K562 (cell line): Measurements from ENCODE around the gene PLPP1. TPM values are rescaled to one million over a fixed set of nuclear protein-coding genes. Genes with fewer than 3 reads are reported as not detected.

Experiments
- ATAC-seq: fragments of 200-7000 bp; cut with Tn5 transposase; 3 replicates; pipeline ENCODE4 v1.9.1; 2020; ENCODE audit warnings: moderate library complexity
- Bru-seq: library from RNA; stranded (reverse); fragments of 400-500 nt; gene quantifications from one replicate; lab custom pipeline; 2021; lab: Mats Ljungman, UMichigan
- BruChase-seq, 2 experiments: library from RNA; stranded (reverse); fragments of 400-500 nt; gene quantifications; one replicate each; lab custom pipeline; 2021; lab: Mats Ljungman, UMichigan
- BruUV-seq: library from RNA; stranded (reverse); fragments of 400-500 nt; replicated peaks from 2 replicates; lab custom pipeline; 2021; lab: Mats Ljungman, UMichigan
- CTCF ChIA-PET: fragments of 300-600 bp; formaldehyde crosslinking; extraction: SDS; loops from one replicate; lab custom pipeline; 2021; ENCODE audit warnings: low intra/inter-chr PET ratio; lab: Yijun Ruan, JAX
- POLR2A ChIA-PET: fragments of 300-600, 350-650 bp; sonication (Branson Sonifier 250); formaldehyde crosslinking; extraction: SDS; loops from one replicate; lab custom pipeline; 2021; ENCODE audit warnings: antibody characterized with exemption, inconsistent platforms; lab: Yijun Ruan, JAX
- DNase-seq, 4 experiments: peaks; one replicate each; pipeline versions ENCODE4 v3.0.0 to v3.0.0-alpha.2; 2011 to 2018; ENCODE audit warnings: low spot score in 3 of 4, mixed read lengths in 3 of 4; ENCODE audit errors: extremely low read depth in 1 of 4
- FAIRE-seq: peaks from 2 replicates; lab custom pipeline; 2011; peaks lifted over from hg19 to GRCh38; lab: Jason Lieb, UNC
- H2AFZ ChIP-seq: 2 replicates; pipeline ENCODE4 v1.6.0; 2011; ENCODE audit warnings: low read depth, low read length, control low read depth, inconsistent platforms
- H3K27ac ChIP-seq: fragments of 200-600 bp; 3 replicates; pipeline ENCODE4 v1.8.0; 2011; ENCODE audit warnings: low read depth, mild to moderate bottlenecking, control low read depth, inconsistent platforms, low read length, moderate library complexity, mixed read lengths; ENCODE audit errors: extremely low read depth
- H3K27me3 ChIP-seq, 2 experiments: fragments of 300-600 bp in 1 of 2; 2 replicates in 1 of 2; 3 replicates in 1 of 2; pipeline versions ENCODE4 v1.6.0 to v1.8.0; 2011; ENCODE audit warnings: inconsistent platforms in 2 of 2, low read length in 2 of 2, mild to moderate bottlenecking in 1 of 2, mixed read lengths in 1 of 2, moderate library complexity in 1 of 2; ENCODE audit not compliant: control insufficient read depth in 2 of 2, insufficient read depth in 2 of 2
- H3K36me3 ChIP-seq: fragments of 300-600 bp; 3 replicates; pipeline ENCODE4 v1.8.0; 2011; ENCODE audit warnings: mild to moderate bottlenecking, low read length, inconsistent platforms; ENCODE audit not compliant: control insufficient read depth, insufficient read depth
- H3K4me1 ChIP-seq, 2 experiments: fragments of 200-600 bp in 1 of 2; replicated peaks in 1 of 2; 2 replicates in 1 of 2; 3 replicates in 1 of 2; pipeline versions ENCODE4 v1.5.1 to v1.8.0; 2011; ENCODE audit warnings: inconsistent platforms in 2 of 2, low read length in 2 of 2, mild to moderate bottlenecking in 1 of 2, mixed read lengths in 1 of 2, moderate library complexity in 1 of 2; ENCODE audit not compliant: control insufficient read depth in 2 of 2, insufficient read depth in 2 of 2
- H3K4me2 ChIP-seq: 2 replicates; pipeline ENCODE4 v1.6.1; 2011; ENCODE audit warnings: low read length, control low read depth, inconsistent platforms, mixed read lengths; ENCODE audit not compliant: insufficient read depth
- H3K4me3 ChIP-seq: fragments of 200-600 bp; sonication (generic), shearing (Covaris generic); 2 replicates; pipeline ENCODE4 v1.5.1; 2016; ENCODE audit warnings: control low read depth, inconsistent platforms
- H3K79me2 ChIP-seq: fragments of 200-600 bp; 3 replicates; pipeline ENCODE4 v1.8.0; 2011; ENCODE audit warnings: low read length, inconsistent platforms; ENCODE audit not compliant: control insufficient read depth, insufficient read depth
- H3K9ac ChIP-seq, 2 experiments: 2 replicates each; pipeline versions ENCODE4 v1.6.0 to v1.6.1; 2011; ENCODE audit warnings: low read depth in 2 of 2, low read length in 2 of 2, control low read depth in 1 of 2, inconsistent platforms in 1 of 2, mild to moderate bottlenecking in 1 of 2, mixed read lengths in 1 of 2; ENCODE audit not compliant: insufficient read depth in 1 of 2
- H3K9me1 ChIP-seq: one replicate; pipeline ENCODE4 v1.6.0; 2011; ENCODE audit warnings: inconsistent platforms, mild to moderate bottlenecking, low read length, moderate library complexity; ENCODE audit not compliant: control insufficient read depth, insufficient read depth
- H3K9me3 ChIP-seq: replicated peaks from 2 replicates; pipeline ENCODE4 v1.5.1; 2011; ENCODE audit warnings: low read depth, low read length, inconsistent platforms; ENCODE audit not compliant: control insufficient read depth, insufficient read depth
- H4K20me1 ChIP-seq: replicated peaks from 2 replicates; pipeline ENCODE4 v1.6.1; 2011; ENCODE audit warnings: low read length, inconsistent platforms, mixed read lengths; ENCODE audit not compliant: control insufficient read depth, insufficient read depth
- ARID1B ChIP-seq: fragments of 450-650 bp; IDR thresholded peaks from 2 replicates; pipeline ENCODE4 v1.6.1; 2016; ENCODE audit warnings: antibody characterized with exemption, mild to moderate bottlenecking, inconsistent platforms
- ATF4 ChIP-seq: fragments of 450-650 bp; formaldehyde crosslinking; IDR thresholded peaks from 2 replicates; pipeline ENCODE4 v1.4.0; 2022; ENCODE audit warnings: mild to moderate bottlenecking, moderate library complexity
- CREB5 ChIP-seq: fragments of 250-450 bp; sonication (Bioruptor Pico); IDR thresholded peaks from 2 replicates; pipeline ENCODE4 v1.5.0; 2020; ENCODE audit warnings: mild to moderate bottlenecking
- ETV5 ChIP-seq: sonication (generic); formaldehyde crosslinking; IDR thresholded peaks from 2 replicates; pipeline ENCODE4 v1.4.0; 2020; ENCODE audit warnings: low read depth, mild to moderate bottlenecking, missing genetic modification reagents
- FUS ChIP-seq: fragments of 200-400 bp; formaldehyde crosslinking; optimal IDR thresholded peaks from 2 replicates; pipeline ENCODE3; 2017; ENCODE audit warnings: low read depth, low read length
- HDAC3 ChIP-seq: fragments of 450-650 bp; IDR thresholded peaks from 2 replicates; pipeline ENCODE4 v1.6.1; 2018; ENCODE audit warnings: borderline replicate concordance, mild to moderate bottlenecking, moderate library complexity; ENCODE audit not compliant: partially characterized antibody
- KAT7 ChIP-seq: sonication (generic); formaldehyde crosslinking; IDR thresholded peaks from 2 replicates; pipeline ENCODE4 v1.8.0; 2022; ENCODE audit warnings: missing genetic modification reagents, mild to moderate bottlenecking, borderline replicate concordance
- KLF13 ChIP-seq: fragments of 450-650 bp; IDR thresholded peaks from 2 replicates; pipeline ENCODE4 v1.6.1; 2016; ENCODE audit warnings: missing genetic modification characterization, low read depth, mild to moderate bottlenecking, missing compliant biosample characterization, moderate library complexity, borderline replicate concordance
- MYC ChIP-seq, 2 experiments: fragments of 250-450 bp in 1 of 2; sonication (Bioruptor Pico) in 1 of 2; IDR thresholded peaks; 2 replicates each; pipeline versions ENCODE4 v1.5.1 to v1.6.1; 2012 to 2021; ENCODE audit warnings: low read depth in 2 of 2, borderline replicate concordance in 1 of 2, improper control_type of control experiment in 1 of 2, low read length in 1 of 2, mild to moderate bottlenecking in 1 of 2, moderate library complexity in 1 of 2
- PHTF2 ChIP-seq: fragments of 250-450 bp; sonication (Bioruptor Pico); IDR thresholded peaks from 2 replicates; pipeline ENCODE4 v1.5.0; 2021; ENCODE audit warnings: mild to moderate bottlenecking
- RHOXF2B ChIP-seq: fragments of 250-450 bp; sonication (Bioruptor Pico); conservative IDR thresholded peaks from 2 replicates; pipeline ENCODE4 v1.5.1; 2021
- TAF15 ChIP-seq: fragments of 200-400 bp; formaldehyde crosslinking; IDR thresholded peaks from 2 replicates; pipeline ENCODE4 v1.6.1; 2017; ENCODE audit warnings: mild to moderate bottlenecking, low read depth, low read length, moderate library complexity
- TFAP4 ChIP-seq: sonication (generic); formaldehyde crosslinking; IDR thresholded peaks from 2 replicates; pipeline ENCODE4 v1.8.0; 2022; ENCODE audit warnings: missing genetic modification reagents, mild to moderate bottlenecking, moderate library complexity, borderline replicate concordance
- WGBS: fragments of 100-300 bp; shearing (Covaris generic); methylation state at CpG from one replicate; pipeline ENCODE4 v1.1.6; 2016; ENCODE audit warnings: low coverage, mixed read lengths; ENCODE audit not compliant: insufficient coverage; ENCODE audit errors: missing lambda C conversion rate; 5-methylcytosine and 5-hydroxymethylcytosine counted together
- in situ Hi-C: fragments of 300-500 bp; cut with MboI; formaldehyde crosslinking; loops from 4 replicates; pipeline ENCODE4 v1.15.0; 2018; ENCODE audit warnings: inconsistent platforms, mixed read lengths
- intact Hi-C: fragments of 100-400 bp; cut with micrococcal nuclease; formaldehyde crosslinking; loops from 2 replicates; pipeline ENCODE4 v1.14.2; 2022
- long read RNA-seq, 3 experiments: library from polyadenylated mRNA in 2 of 3; library from RNA in 1 of 3; unstranded in 2 of 3; stranded (forward) in 1 of 3; transcript quantifications; one replicate each; pipeline ENCODE4 v2.0.0, GENCODE V29; 2019 to 2022
- polyA minus RNA-seq, 3 experiments: library from RNA; depleted of rRNA, polyadenylated mRNA; stranded (reverse); fragments of >200 nt; gene quantifications; 2 replicates each; pipeline ENCODE4 v1.2.3, GENCODE V29; 2011
- polyA plus RNA-seq, 8 experiments: library from polyadenylated mRNA; depleted of rRNA in 4 of 8; stranded (reverse) in 5 of 8; unstranded in 3 of 8; fragments of >200 nt; fragmentation: Nextera tagmentation in 2 of 8; fragmentation: Illumina TruSeq in 1 of 8; extraction: Ambion mirVana in 2 of 8; extraction: Trizol in 1 of 8; gene quantifications; 2 replicates each; pipeline versions ENCODE4 v1.2.1 to v1.2.3, GENCODE V29; 2011 to 2014; ENCODE audit warnings: inconsistent platforms in 1 of 8, missing spikeins in 1 of 8
- total RNA-seq, 7 experiments: library from RNA; depleted of rRNA in 6 of 7; stranded (reverse); fragments of >200 nt in 6 of 7; fragmentation: Illumina TruSeq in 2 of 7; extraction: Trizol in 2 of 7; gene quantifications; 2 replicates each; pipeline versions ENCODE4 v1.2.1 to v1.2.3, GENCODE V29; 2011 to 2021; ENCODE audit warnings: low replicate concordance in 1 of 7

The PLPP1 gene
- total RNA-seq (2011; cell fraction: chromatin; rRNA removed; ENCODE audit: low replicate concordance) = not detected in 2 replicates
- total RNA-seq (2011; cell fraction: nucleolus; rRNA removed) = not detected in 2 replicates
- total RNA-seq (2011; cell fraction: nucleoplasm; rRNA removed) = not detected in 2 replicates
- not detected in 2 replicates for total RNA-seq (2014; rRNA removed)
- not detected in 2 replicates for total RNA-seq (2014; rRNA removed; fragmentation: Illumina TruSeq; extraction: Trizol)
- not detected in 2 replicates for total RNA-seq (2015; rRNA removed; fragmentation: Illumina TruSeq; extraction: Trizol)
- total RNA-seq (2021) = 0.18 and 0.24 TPM in 2 replicates
- polyA plus RNA-seq (2011; rRNA removed) = not detected in 2 replicates
- polyA plus RNA-seq (2011; cell fraction: cytosol; rRNA removed) = not detected in 2 replicates
- polyA plus RNA-seq (2011; cell fraction: nucleus; rRNA removed) = not detected in 2 replicates
- 0.12 TPM in 1 of 2 replicates, not detected in the other for polyA plus RNA-seq (2012)
- not detected in 2 replicates for polyA plus RNA-seq (2014; fragmentation: Illumina TruSeq; extraction: Trizol)
- under 1 TPM; 0.04 TPM for polyA plus RNA-seq (2014; fragmentation: Nextera tagmentation; extraction: Ambion mirVana)
- not detected in 2 replicates for polyA plus RNA-seq (2014; rRNA removed)
- not detected in 2 replicates for polyA minus RNA-seq (2011; rRNA and poly(A)+ RNA removed)
- polyA minus RNA-seq (2011; cell fraction: cytosol; rRNA and poly(A)+ RNA removed) = not detected in 2 replicates
- not detected in 2 replicates for polyA minus RNA-seq (2011; cell fraction: nucleus; rRNA and poly(A)+ RNA removed)
- percentile 17 among the genes with signal in this experiment for Bru-seq, nascent RNA
- percentile 18 among the genes with signal in this experiment for BruChase-seq, experiment 1, labeled RNA remaining after a 2-hour chase
- percentile 18 among the genes with signal in this experiment for BruChase-seq, experiment 2, labeled RNA remaining after a 6-hour chase
- long read RNA-seq, experiment 1, partial matches to known transcripts = 0 of 1 reads
- long read RNA-seq, experiment 1, other reads (novel, unspliced or antisense) = 1 of 1 reads
- long read RNA-seq, experiment 2 = 0 reads
- long read RNA-seq, experiment 3 = 0 reads

- Histone ChIP-seq H3K27ac (no peak within 1 kb of the TSS), H3K36me3 (no peaks in the 10 kb centered on the region), H3K27me3 (peaks cover 13 to 27% of the 10 kb centered on the region in 2 experiments; a peak in 4 of 5 replicates), H4K20me1 (0 out of 2 replicates have a peak, but pooled peaks cover 3% of the 10 kb centered on the region), H2AFZ (peak within 1 kb of the TSS; percentile 71), H3K4me3 (peak within 1 kb of the TSS; percentile 47), H3K4me2 (peak within 1 kb of the TSS; percentile 75), H3K4me1 (peaks cover 0 to 17% of the 10 kb centered on the region in 2 experiments; a peak in 3 of 5 replicates), H3K79me2 (no peaks in the 10 kb centered on the region), H3K9me1 (no peaks in the 10 kb centered on the region), H3K9me3 (no peaks in the 10 kb centered on the region), H3K9ac (peak within 1 kb of the TSS in 1 of 2 experiments; percentile 87; a peak in 2 of 4 replicates)
- in situ Hi-C loops (no loop called here), intact Hi-C loops (no loop called here)
- ChIA-PET CTCF (no interaction called here), POLR2A (interaction anchor here (0.7 kb wide), 4 partner anchors 12 to 209 kb away, joined by 3 read pairs; no protein-coding TSS in a partner anchor)
- ATAC-seq = peak; percentile 91
- DNase-seq = peak; percentile 59 to 98 (median 93)
- WGBS = 6% methylated on average over 69 of the region's 91 CpGs
- FAIRE-seq = no peak
- no TSS peak for BruUV-seq
- TF ChIP-seq HDAC3 (no peak), TFAP4 (CRISPR knock-in tag) (0 out of 2 replicates have a peak, but pooled peaks have one; percentile 9), FUS (no peak), ARID1B (no peak), ETV5 (CRISPR knock-in tag) (no peak), KAT7 (CRISPR knock-in tag) (no peak), PHTF2 (CRISPR knock-in tag) (no peak), RHOXF2B (CRISPR knock-in tag) (no peak), CREB5 (CRISPR knock-in tag) (no peak), ATF4 (CRISPR knock-in tag) (no peak), TAF15 (no peak), MYC (IDR thresholded peaks at IDR 0.05; ENCODE audit: low read depth, low read length) (no peak), MYC (CRISPR knock-in tag; IDR thresholded peaks at IDR 0.05; ENCODE audit: borderline replicate concordance, low read depth) (no peak), KLF13 (0 out of 2 replicates have a peak, but pooled peaks have one; percentile 35)
Observed at GRCh38 chr5:55534436-55535198, at the start of gene PLPP1. PLPP1 (minus strand) TSS chr5:55534964; CDS start chr5:55534629, 335 bp downstream.
